Karpas-422 (cell line): ENCODE results near the gene CLECL1. TPM values are rescaled to one million over a fixed set of nuclear protein-coding genes. Genes with fewer than 3 reads are reported as not detected.

Experiments
- total RNA-seq: library from RNA; depleted of rRNA; stranded (reverse); fragments of >200 nt; shearing (Covaris generic); gene quantifications from 2 replicates; pipeline ENCODE4 v1.2.3, GENCODE V29; 2014; ENCODE audit warnings: low replicate concordance; rRNA removed

CLECL1 gene
- total RNA-seq, 1 experiment from 2014 or later = 5.6 TPM

Other genes with a start within 250 kb of the CLECL1 start
- gene KLRB1, start 125.2 kb downstream of the CLECL1 start, total RNA-seq = not detected in 2 replicates
- gene CLEC2D, start 63.4 kb downstream of the CLECL1 start, total RNA-seq = 1.5 and 3.2 TPM in 2 replicates
- gene CD69, start 27.8 kb upstream of the CLECL1 start, total RNA-seq = 0.22 and 0.34 TPM in 2 replicates
- gene KLRF1, start 94.4 kb upstream of the CLECL1 start, total RNA-seq = not detected in 2 replicates
- not detected in 2 replicates for gene CLEC2B, start 136.3 kb upstream of the CLECL1 start, total RNA-seq
- not detected in 2 replicates for gene KLRF2, start 148.4 kb upstream of the CLECL1 start, total RNA-seq
- not detected in 2 replicates for gene CLEC2A, start 199.3 kb upstream of the CLECL1 start, total RNA-seq
- not detected in 2 replicates for gene CLEC12A, start 238.3 kb upstream of the CLECL1 start, total RNA-seq